Measurements from ENCODE around the gene CST2.

The CST2 gene

DNA sequence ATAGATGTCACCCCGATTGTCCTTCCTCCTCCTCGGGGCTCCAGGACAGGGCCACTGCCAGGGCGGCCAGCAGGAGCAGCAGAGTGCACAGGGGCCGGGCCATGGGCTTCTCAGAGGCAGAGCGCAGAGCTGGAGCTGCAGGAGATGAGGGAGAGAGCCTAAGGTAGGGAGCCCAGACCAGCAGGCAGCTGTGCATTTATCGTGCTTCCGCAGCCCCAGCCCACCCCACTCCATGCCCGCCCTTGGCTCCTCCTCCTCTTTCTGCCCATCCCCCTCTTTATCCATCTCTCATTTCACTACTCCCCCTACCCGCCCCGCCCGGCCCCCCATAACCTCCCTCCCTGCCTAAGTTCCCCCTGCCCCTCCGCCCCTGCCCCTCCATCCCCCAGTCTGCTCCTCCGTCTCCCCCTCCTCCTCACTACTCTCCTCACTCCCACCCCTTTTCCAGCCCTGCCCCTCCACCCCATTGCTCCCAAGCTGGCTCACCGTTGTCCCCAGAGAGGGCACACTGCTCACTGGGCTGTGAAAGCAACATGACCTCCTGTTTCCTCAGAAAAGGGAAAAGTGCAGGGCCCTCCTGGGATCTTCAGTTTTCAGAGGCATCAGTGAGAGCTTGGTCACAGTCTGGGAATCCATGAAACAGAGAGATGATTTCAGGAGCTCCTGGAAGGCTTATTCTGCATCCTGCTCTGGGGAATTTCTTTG lies 50.3 kb downstream of the CST2 start:
- Histone ChIP-seq H3K4me3 (ENCODE audit: extremely low read depth, insufficient read depth, low read length, poor library complexity, severe bottlenecking) (no peak overlapping the region), H3K27ac (ENCODE audit: low read depth, low read length, severe bottlenecking) (no peak overlapping the region), H3K9me3 (ENCODE audit: control insufficient read depth, low read length) (no peaks in the 10 kb centered on the region), H3K36me3 (ENCODE audit: control insufficient read depth, insufficient read depth, low read length) (no peaks in the 10 kb centered on the region), H3K4me1 (ENCODE audit: control insufficient read depth, insufficient read depth, low read length, poor library complexity, severe bottlenecking) (no peaks in the 10 kb centered on the region)
- WGBS, 2 experiments (ENCODE audit: insufficient coverage in 2 of 2) = 58 to 63% methylated on average over 6 to 7 of the region's 14 CpGs

DNA sequence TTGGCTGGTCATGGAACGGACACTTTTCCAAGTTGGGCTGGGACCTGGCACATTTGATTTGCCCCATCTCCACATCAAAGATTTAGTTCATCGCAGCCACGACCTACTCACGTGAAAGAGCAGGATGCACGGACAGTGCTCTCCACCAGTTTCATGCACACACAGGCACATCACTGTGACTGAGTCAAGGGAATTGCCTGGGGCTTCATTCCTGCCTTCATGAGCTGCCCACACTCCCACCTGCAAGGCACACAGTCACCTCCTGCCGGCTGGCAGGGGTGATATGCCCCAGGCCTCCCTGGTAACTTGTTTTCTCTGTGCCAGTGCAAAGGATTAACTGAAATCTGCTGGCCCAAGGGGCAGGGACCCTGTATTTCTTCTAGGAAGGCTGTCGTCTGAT lies 52.4 kb downstream of the CST2 start:
- Histone ChIP-seq H3K36me3 (ENCODE audit: control insufficient read depth, insufficient read depth, low read length) (no peaks in the 10 kb centered on the region), H3K4me3 (ENCODE audit: extremely low read depth, insufficient read depth, low read length, poor library complexity, severe bottlenecking) (no peak overlapping the region), H3K9me3 (ENCODE audit: control insufficient read depth, low read length) (no peaks in the 10 kb centered on the region), H3K4me1 (ENCODE audit: control insufficient read depth, insufficient read depth, low read length, poor library complexity, severe bottlenecking) (no peaks in the 10 kb centered on the region), H3K27ac (ENCODE audit: low read depth, low read length, severe bottlenecking) (no peak overlapping the region)
- 91 to 92% methylated on average over 7 of the region's 7 CpGs for WGBS, 2 experiments (ENCODE audit: insufficient coverage in 2 of 2)
